Neuronal stem cell (in vitro differentiated cells): Measurements from ENCODE around the gene LY6G6C.

Source experiments
- DNase-seq: peaks from one replicate; pipeline ENCODE4 v3.0.0-alpha.2; 2013; ENCODE audit warnings: low spot score
- H2AFZ ChIP-seq: one replicate; pipeline ENCODE4 v1.6.1; 2013; ENCODE audit warnings: mild to moderate bottlenecking, low read length, inconsistent platforms
- H2AK5ac ChIP-seq: 2 replicates; pipeline ENCODE4 v1.6.1; 2013; ENCODE audit warnings: low read depth, mild to moderate bottlenecking, inconsistent platforms, low read length, moderate library complexity, mixed read lengths
- H2BK120ac ChIP-seq: 2 replicates; pipeline ENCODE4 v1.6.1; 2013; ENCODE audit warnings: low read depth, mild to moderate bottlenecking, inconsistent platforms, low read length, moderate library complexity, mixed read lengths
- H2BK12ac ChIP-seq: one replicate; pipeline ENCODE4 v1.6.1; 2013; ENCODE audit warnings: low read length, inconsistent platforms
- H2BK15ac ChIP-seq: 2 replicates; pipeline ENCODE4 v1.6.1; 2013; ENCODE audit warnings: mild to moderate bottlenecking, low read length, inconsistent platforms, mixed read lengths
- H2BK5ac ChIP-seq: one replicate; pipeline ENCODE4 v1.6.1; 2013; ENCODE audit warnings: inconsistent platforms, mild to moderate bottlenecking, low read length, moderate library complexity
- H3K14ac ChIP-seq: one replicate; pipeline ENCODE4 v1.6.1; 2013; ENCODE audit warnings: low read length, inconsistent platforms
- H3K18ac ChIP-seq: 2 replicates; pipeline ENCODE4 v1.6.1; 2013; ENCODE audit warnings: low read length, inconsistent platforms
- H3K23ac ChIP-seq: 2 replicates; pipeline ENCODE4 v1.6.1; 2013; ENCODE audit warnings: low read depth, mild to moderate bottlenecking, mixed read lengths, low read length, inconsistent platforms; ENCODE audit not compliant: poor library complexity
- H3K27ac ChIP-seq: replicated peaks from 3 replicates; pipeline ENCODE4 v1.5.1; 2013; ENCODE audit warnings: low read length, inconsistent platforms
- H3K27me3 ChIP-seq, 3 experiments: 2 replicates each; pipeline ENCODE4 v1.6.1; 2013; ENCODE audit warnings: low read length in 3 of 3, mild to moderate bottlenecking in 2 of 3, inconsistent platforms in 1 of 3, low read depth in 1 of 3, mixed read lengths in 1 of 3, moderate library complexity in 1 of 3; ENCODE audit not compliant: control insufficient read depth in 3 of 3, insufficient read depth in 3 of 3
- H3K36me3 ChIP-seq, 2 donors: replicated peaks in 1 of 2; 2 replicates each; pipeline ENCODE4 v1.6.1; 2013; ENCODE audit warnings: low read length in 2 of 2; ENCODE audit not compliant: control insufficient read depth in 2 of 2, insufficient read depth in 2 of 2
- H3K4ac ChIP-seq: 2 replicates; pipeline ENCODE4 v1.6.1; 2013; ENCODE audit warnings: inconsistent platforms, mild to moderate bottlenecking, low read length, moderate library complexity
- H3K4me1 ChIP-seq, 2 donors: 1 replicate in 1 of 2; 2 replicates in 1 of 2; pipeline ENCODE4 v1.6.1; 2013; ENCODE audit warnings: low read length in 2 of 2, low read depth in 1 of 2; ENCODE audit not compliant: control insufficient read depth in 2 of 2, insufficient read depth in 1 of 2
- H3K4me2 ChIP-seq: one replicate; pipeline ENCODE4 v1.6.1; 2013; ENCODE audit warnings: mild to moderate bottlenecking, low read length, inconsistent platforms; ENCODE audit not compliant: insufficient read depth, poor library complexity, severe bottlenecking
- H3K4me3 ChIP-seq, 2 donors: 2 replicates each; pipeline ENCODE4 v1.5.1; 2013; ENCODE audit warnings: low read length in 2 of 2, mild to moderate bottlenecking in 2 of 2, inconsistent platforms in 1 of 2, moderate library complexity in 1 of 2
- H3K79me1 ChIP-seq: one replicate; pipeline ENCODE4 v1.6.1; 2013; ENCODE audit warnings: low read depth, mild to moderate bottlenecking, inconsistent platforms, low read length, moderate library complexity
- H3K9ac ChIP-seq: one replicate; pipeline ENCODE4 v1.6.1; 2013; ENCODE audit warnings: mild to moderate bottlenecking, low read depth, low read length, inconsistent platforms; ENCODE audit not compliant: poor library complexity
- H3K9me3 ChIP-seq, 2 donors: replicated peaks in 1 of 2; 2 replicates each; pipeline versions ENCODE3 to v1.6.1; 2013; ENCODE audit warnings: low read length in 2 of 2, mild to moderate bottlenecking in 2 of 2, inconsistent platforms in 1 of 2, low read depth in 1 of 2, mixed read lengths in 1 of 2, moderate library complexity in 1 of 2; ENCODE audit not compliant: control insufficient read depth in 2 of 2, insufficient read depth in 1 of 2
- H4K8ac ChIP-seq: one replicate; pipeline ENCODE4 v1.6.1; 2013; ENCODE audit warnings: low read depth, mild to moderate bottlenecking, inconsistent platforms, low read length, moderate library complexity
- H4K91ac ChIP-seq: one replicate; pipeline ENCODE4 v1.6.1; 2013; ENCODE audit warnings: low read length, low read depth, mild to moderate bottlenecking, inconsistent platforms; ENCODE audit not compliant: poor library complexity
- WGBS, 2 donors: extraction: QIAGEN DNeasy Blood & Tissue Kit; methylation state at CpG; one replicate each; pipeline ENCODE4 v1.1.7; 2013; ENCODE audit warnings: missing lambda C conversion rate in 2 of 2, mixed read lengths in 1 of 2; ENCODE audit not compliant: insufficient read length in 2 of 2, insufficient replicate concordance in 1 of 2; ENCODE audit errors: extremely low coverage in 2 of 2; 5-methylcytosine and 5-hydroxymethylcytosine counted together

The LY6G6C gene

GRCh38 chr6:31705931-31706330 is 15.6 kb downstream of the LY6G6C start:
- no peaks in the 10 kb centered on the region for H3K9me3 ChIP-seq
- no peak overlapping the region for H4K91ac ChIP-seq
- no peak overlapping the region for H3K27ac ChIP-seq
- H4K8ac ChIP-seq = no peak overlapping the region
- no peak overlapping the region for H3K18ac ChIP-seq
- no peak overlapping the region for H2BK5ac ChIP-seq
- no peak overlapping the region for H3K4me2 ChIP-seq
- H3K79me1 ChIP-seq = peaks cover 3% of the 10 kb centered on the region
- no peak overlapping the region for H2BK120ac ChIP-seq
- H3K23ac ChIP-seq = no peak overlapping the region
- H3K36me3 ChIP-seq = peaks cover 2 to 8% of the 10 kb centered on the region in 2 donors
- peaks cover 0 to 4% (median 0%) of the 10 kb centered on the region in 3 experiments for H3K27me3 ChIP-seq
- peaks cover 6 to 10% of the 10 kb centered on the region in 2 donors for H3K4me1 ChIP-seq
- H2BK15ac ChIP-seq = no peak overlapping the region
- H3K4ac ChIP-seq = no peak overlapping the region
- H2BK12ac ChIP-seq = no peak overlapping the region
- H3K4me3 ChIP-seq = no peak overlapping the region
- no peak for DNase-seq
- no peak overlapping the region for H2AFZ ChIP-seq
- no peak overlapping the region for H3K9ac ChIP-seq
- H3K14ac ChIP-seq = no peak overlapping the region
- no peak overlapping the region for H2AK5ac ChIP-seq
- no CpG with 5 or more reads among the region's 6 CpGs for WGBS, 2 donors

- Histone ChIP-seq H2BK12ac (peak within 1 kb of the TSS; percentile 16), H3K23ac (peak within 1 kb of the TSS; percentile 95), H3K4me3 (peak within 1 kb of the TSS; percentile 77 to 88), H4K8ac (no peak within 1 kb of the TSS), H3K4me1 (peaks cover 6 to 7% of the 10 kb centered on the region in 2 donors), H2AFZ (peak within 1 kb of the TSS; percentile 88), H2BK15ac (peak within 1 kb of the TSS; percentile 45), H2AK5ac (peak within 1 kb of the TSS; percentile 82), H3K4me2 (peak within 1 kb of the TSS; percentile 75), H3K27ac (peak within 1 kb of the TSS; percentile 78), H4K91ac (no peak within 1 kb of the TSS), H2BK120ac (peak within 1 kb of the TSS; percentile 24), H3K79me1 (peaks cover 3% of the 10 kb centered on the region), H3K18ac (peak within 1 kb of the TSS; percentile 95), H3K14ac (peak within 1 kb of the TSS; percentile 63), H3K9ac (peak within 1 kb of the TSS; percentile 85), H2BK5ac (no peak within 1 kb of the TSS), H3K36me3 (peaks cover 5 to 34% of the 10 kb centered on the region in 2 donors), H3K4ac (peak within 1 kb of the TSS; percentile 61), H3K27me3 (no peaks in the 10 kb centered on the region), H3K9me3 (no peaks in the 10 kb centered on the region)
- WGBS, 2 donors = no CpG with 5 or more reads among the region's 54 CpGs
- DNase-seq = peak; percentile 93
Observed at GRCh38 chr6:31702819-31703716, 18.5 kb downstream of the LY6G6C start, which contains the start of gene ABHD16A. Gene ABHD16A (minus strand): TSS chr6:31703324. CDS start chr6:31703281, 43 bp downstream.

- Histone ChIP-seq H3K27me3 (no peaks in the 10 kb centered on the region), H3K14ac (no peak overlapping the region), H2BK12ac (no peak overlapping the region), H2BK5ac (no peak overlapping the region), H3K4me1 (peaks cover 6 to 7% of the 10 kb centered on the region in 2 donors), H4K8ac (no peak overlapping the region), H2AK5ac (no peak overlapping the region), H3K27ac (peak overlapping the region; percentile 78), H3K23ac (no peak overlapping the region), H3K4me3 (peak overlapping the region; percentile 77 to 88), H3K4me2 (peak overlapping the region; percentile 75), H4K91ac (no peak overlapping the region), H3K36me3 (peaks cover 8 to 40% of the 10 kb centered on the region in 2 donors), H3K9me3 (no peaks in the 10 kb centered on the region), H3K18ac (peak overlapping the region; percentile 95), H3K79me1 (peaks cover 3% of the 10 kb centered on the region), H2BK120ac (no peak overlapping the region), H2BK15ac (peak overlapping the region; percentile 45), H3K4ac (no peak overlapping the region), H2AFZ (peak overlapping the region; percentile 88), H3K9ac (peak overlapping the region; percentile 51)
- no peak for DNase-seq
- WGBS, 2 donors = no CpG with 5 or more reads among the region's 10 CpGs
Observed at GRCh38 chr6:31702405-31702818, 19.1 kb downstream of the LY6G6C start.
